Transverse colon (tissue), 4 donors: Measurements from ENCODE around the gene OSCP1.

Experiments used
- EP300 ChIP-seq: sonication (generic); formaldehyde crosslinking; IDR thresholded peaks from one replicate; pipeline ENCODE4 v1.6.1; 2017; ENCODE audit warnings: antibody characterized with exemption, low read depth
- POLR2A ChIP-seq: fragments of 450-650 bp; IDR thresholded peaks from one replicate; pipeline ENCODE4 v1.6.1; 2016; ENCODE audit warnings: antibody characterized with exemption, mild to moderate bottlenecking, moderate library complexity
- POLR2AphosphoS5 ChIP-seq, 3 donors: sonication (generic); formaldehyde crosslinking; IDR thresholded peaks; one replicate each; pipeline ENCODE4 v1.6.1; 2016; ENCODE audit warnings: antibody characterized with exemption in 3 of 3
- TF ChIP-seq, protein P1 (sequence below), 5 experiments: fragments of 200-600 bp in 3 of 5; fragments of 450-650 bp in 2 of 5; sonication (generic) in 3 of 5; IDR thresholded peaks; 1 replicate in 2 of 5; 2 replicates in 3 of 5; pipeline ENCODE4 v1.5.1; 2016 to 2017; ENCODE audit warnings: antibody characterized with exemption in 5 of 5, inconsistent platforms in 3 of 5, mild to moderate bottlenecking in 2 of 5, moderate library complexity in 1 of 5

- TF ChIP-seq, protein P1, sequence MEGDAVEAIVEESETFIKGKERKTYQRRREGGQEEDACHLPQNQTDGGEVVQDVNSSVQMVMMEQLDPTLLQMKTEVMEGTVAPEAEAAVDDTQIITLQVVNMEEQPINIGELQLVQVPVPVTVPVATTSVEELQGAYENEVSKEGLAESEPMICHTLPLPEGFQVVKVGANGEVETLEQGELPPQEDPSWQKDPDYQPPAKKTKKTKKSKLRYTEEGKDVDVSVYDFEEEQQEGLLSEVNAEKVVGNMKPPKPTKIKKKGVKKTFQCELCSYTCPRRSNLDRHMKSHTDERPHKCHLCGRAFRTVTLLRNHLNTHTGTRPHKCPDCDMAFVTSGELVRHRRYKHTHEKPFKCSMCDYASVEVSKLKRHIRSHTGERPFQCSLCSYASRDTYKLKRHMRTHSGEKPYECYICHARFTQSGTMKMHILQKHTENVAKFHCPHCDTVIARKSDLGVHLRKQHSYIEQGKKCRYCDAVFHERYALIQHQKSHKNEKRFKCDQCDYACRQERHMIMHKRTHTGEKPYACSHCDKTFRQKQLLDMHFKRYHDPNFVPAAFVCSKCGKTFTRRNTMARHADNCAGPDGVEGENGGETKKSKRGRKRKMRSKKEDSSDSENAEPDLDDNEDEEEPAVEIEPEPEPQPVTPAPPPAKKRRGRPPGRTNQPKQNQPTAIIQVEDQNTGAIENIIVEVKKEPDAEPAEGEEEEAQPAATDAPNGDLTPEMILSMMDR (IDR thresholded peaks at IDR 0.05): no peak
- no peak for TF ChIP-seq POLR2A
- TF ChIP-seq POLR2AphosphoS5 (IDR thresholded peaks at IDR 0.05): no peak
- no peak for TF ChIP-seq EP300
Measured at GRCh38 chr1:36390411-36390810, 59.8 kb downstream of the OSCP1 start.
